Endothelial cell of umbilical vein (primary cell): Measurements from ENCODE around the gene KBTBD13. TPM values are rescaled to one million over a fixed set of nuclear protein-coding genes. Genes with fewer than 3 reads are reported as not detected.
"Not testable (repeated sequence)": the region's sequence is repeated elsewhere in the genome, so short reads cannot be mapped to it uniquely, and the experiment has no call there.

Experiments used
- BruUV-seq: library from RNA; stranded (reverse); fragments of 400-500 nt; replicated peaks from 2 replicates; lab custom pipeline; 2021; lab: Mats Ljungman, UMichigan
- CTCF ChIA-PET: fragments of 300-600, 350-600 bp; sonication (Branson Sonifier 250); formaldehyde crosslinking; loops from one replicate; lab custom pipeline; 2021; ENCODE audit warnings: antibody characterized with exemption, inconsistent platforms; lab: Charles Lee
- POLR2A ChIA-PET: fragments of 300-600, 350-600 bp; sonication (Branson Sonifier 250); formaldehyde crosslinking; loops from one replicate; lab custom pipeline; 2021; ENCODE audit warnings: antibody characterized with exemption, inconsistent platforms; lab: Charles Lee
- DNase-seq: peaks from one replicate; pipeline ENCODE4 v3.0.0-alpha.2; 2011; ENCODE audit warnings: low read depth, low spot score
- FAIRE-seq: peaks from 2 replicates; lab custom pipeline; 2011; peaks lifted over from hg19 to GRCh38; lab: Jason Lieb, UNC
- H2AFZ ChIP-seq: 2 replicates; pipeline ENCODE4 v1.6.0; 2012; ENCODE audit warnings: low read depth, low read length, control low read depth, inconsistent platforms
- H3K27ac ChIP-seq: 2 replicates; pipeline ENCODE4 v1.5.1; 2011; ENCODE audit warnings: low read depth, mild to moderate bottlenecking, control low read depth, low read length, moderate library complexity; ENCODE audit not compliant: insufficient read depth
- H3K27me3 ChIP-seq, 2 experiments: 2 replicates each; pipeline versions ENCODE4 v1.6.0 to v1.6.1; 2011; ENCODE audit warnings: low read length in 2 of 2, mixed read lengths in 1 of 2; ENCODE audit not compliant: control insufficient read depth in 2 of 2, insufficient read depth in 2 of 2
- H3K36me3 ChIP-seq, 2 experiments: 2 replicates in 1 of 2; 3 replicates in 1 of 2; pipeline ENCODE4 v1.5.1; 2011; ENCODE audit warnings: low read length in 2 of 2, mild to moderate bottlenecking in 1 of 2, moderate library complexity in 1 of 2; ENCODE audit not compliant: control insufficient read depth in 2 of 2, insufficient read depth in 2 of 2; ENCODE audit errors: extremely low read depth in 1 of 2
- H3K4me1 ChIP-seq: 3 replicates; pipeline ENCODE4 v1.5.1; 2011; ENCODE audit warnings: mild to moderate bottlenecking, low read length; ENCODE audit not compliant: control insufficient read depth, insufficient read depth; ENCODE audit errors: extremely low read depth
- H3K4me2 ChIP-seq: 2 replicates; pipeline ENCODE4 v1.6.1; 2011; ENCODE audit warnings: low read length, control low read depth, mixed read lengths; ENCODE audit not compliant: insufficient read depth
- H3K4me3 ChIP-seq, 3 experiments: fragments of 200-600 bp in 1 of 3; sonication (generic), shearing (Covaris generic) in 1 of 3; replicated peaks in 1 of 3; 2 replicates each; pipeline ENCODE4 v1.5.1; 2011 to 2016; ENCODE audit warnings: control low read depth in 3 of 3, low read length in 3 of 3, mild to moderate bottlenecking in 2 of 3, inconsistent platforms in 1 of 3, low read depth in 1 of 3, moderate library complexity in 1 of 3; ENCODE audit not compliant: insufficient read depth in 1 of 3
- H3K79me2 ChIP-seq: 2 replicates; pipeline ENCODE4 v1.6.0; 2012; ENCODE audit warnings: low read length, inconsistent platforms; ENCODE audit not compliant: control insufficient read depth, insufficient read depth
- H3K9ac ChIP-seq: replicated peaks from 2 replicates; pipeline ENCODE3; 2011; ENCODE audit warnings: low read length, control low read depth; ENCODE audit not compliant: insufficient read depth; ENCODE audit errors: extremely low read depth
- H3K9me1 ChIP-seq: replicated peaks from 3 replicates; pipeline ENCODE4 v1.6.0; 2011; ENCODE audit warnings: mild to moderate bottlenecking, low read length; ENCODE audit not compliant: control insufficient read depth, insufficient read depth; ENCODE audit errors: extremely low read depth
- H3K9me3 ChIP-seq: replicated peaks from 2 replicates; pipeline ENCODE4 v1.5.1; 2012; ENCODE audit warnings: low read length, inconsistent platforms; ENCODE audit not compliant: control insufficient read depth, insufficient read depth
- H4K20me1 ChIP-seq: replicated peaks from 2 replicates; pipeline ENCODE3; 2011; ENCODE audit warnings: mild to moderate bottlenecking, low read length; ENCODE audit not compliant: control insufficient read depth, insufficient read depth; ENCODE audit errors: extremely low read depth
- EZH2 ChIP-seq: IDR thresholded peaks from 2 replicates; pipeline ENCODE4 v1.6.1; 2012; ENCODE audit warnings: borderline replicate concordance, low read depth, mild to moderate bottlenecking, moderate library complexity, low read length, inconsistent platforms; ENCODE audit not compliant: severe bottlenecking
- FOS ChIP-seq: IDR thresholded peaks from 2 replicates; pipeline ENCODE4 v1.6.1; 2011; ENCODE audit warnings: mild to moderate bottlenecking, low read length, moderate library complexity, borderline replicate concordance; ENCODE audit not compliant: insufficient read depth
- GATA2 ChIP-seq: IDR thresholded peaks from 2 replicates; pipeline ENCODE4 v1.7.0; 2011; ENCODE audit warnings: low read depth, mild to moderate bottlenecking, moderate library complexity, mixed read lengths, low read length; ENCODE audit not compliant: insufficient read length, insufficient read depth
- JUN ChIP-seq: IDR thresholded peaks from 2 replicates; pipeline ENCODE4 v1.6.1; 2011; ENCODE audit warnings: borderline replicate concordance, low read depth; ENCODE audit not compliant: insufficient read length, insufficient read depth
- MYC ChIP-seq: IDR thresholded peaks from one replicate; pipeline ENCODE4 v1.6.1; 2011; ENCODE audit warnings: mild to moderate bottlenecking, low read depth, low read length
- POLR2A ChIP-seq: IDR thresholded peaks from 2 replicates; pipeline ENCODE4 v1.6.1; 2012; ENCODE audit warnings: low read depth, mild to moderate bottlenecking, control low read depth, low read length
- POLR2AphosphoS5 ChIP-seq: IDR thresholded peaks from 2 replicates; pipeline ENCODE4 v1.6.1; 2012; ENCODE audit warnings: low read depth, mild to moderate bottlenecking, control low read depth, low read length, moderate library complexity; ENCODE audit not compliant: insufficient read depth
- dilution Hi-C: fragments of 300-500 bp; cut with MboI; formaldehyde crosslinking; loops from one replicate; pipeline ENCODE4 v1.15.0; 2019; ENCODE audit warnings: low sequenced_read_pairs; ENCODE audit not compliant: extremely low pct_ligation_motif_present
- intact Hi-C: fragments of 100-400 bp; cut with micrococcal nuclease; formaldehyde crosslinking; loops from one replicate; pipeline ENCODE4 v1.10.0; 2022
- polyA plus RNA-seq, 4 experiments: library from polyadenylated mRNA; depleted of rRNA in 3 of 4; stranded (reverse) in 3 of 4; unstranded in 1 of 4; fragments of >200 nt; gene quantifications; 2 replicates each; pipeline versions ENCODE4 v1.2.1 to v1.2.3, GENCODE V29; 2011 to 2012; ENCODE audit warnings: missing spikeins in 1 of 4
- total RNA-seq: library from RNA; stranded (reverse); gene quantifications from 2 replicates; pipeline ENCODE4 v1.2.3, GENCODE V29; 2021
- TF ChIP-seq, protein P1 (sequence below), 2 donors: IDR thresholded peaks; 1 replicate in 1 of 2; 2 replicates in 1 of 2; pipeline ENCODE4 v1.5.1; 2011; ENCODE audit warnings: low read length in 2 of 2, mild to moderate bottlenecking in 2 of 2, moderate library complexity in 2 of 2, control low read depth in 1 of 2, inconsistent platforms in 1 of 2, low read depth in 1 of 2; ENCODE audit not compliant: insufficient read depth in 1 of 2; ENCODE audit errors: extremely low read depth in 1 of 2
- TF ChIP-seq, protein P2 (sequence below): IDR thresholded peaks from 2 replicates; pipeline ENCODE4 v1.6.1; 2011; ENCODE audit not compliant: insufficient read depth, insufficient read length

KBTBD13 gene
- total and polyA plus RNA-seq, 2 donors (not counting 3 experiments of a cell fraction or from before 2014, with no cell fraction given), result not detected

DNA sequence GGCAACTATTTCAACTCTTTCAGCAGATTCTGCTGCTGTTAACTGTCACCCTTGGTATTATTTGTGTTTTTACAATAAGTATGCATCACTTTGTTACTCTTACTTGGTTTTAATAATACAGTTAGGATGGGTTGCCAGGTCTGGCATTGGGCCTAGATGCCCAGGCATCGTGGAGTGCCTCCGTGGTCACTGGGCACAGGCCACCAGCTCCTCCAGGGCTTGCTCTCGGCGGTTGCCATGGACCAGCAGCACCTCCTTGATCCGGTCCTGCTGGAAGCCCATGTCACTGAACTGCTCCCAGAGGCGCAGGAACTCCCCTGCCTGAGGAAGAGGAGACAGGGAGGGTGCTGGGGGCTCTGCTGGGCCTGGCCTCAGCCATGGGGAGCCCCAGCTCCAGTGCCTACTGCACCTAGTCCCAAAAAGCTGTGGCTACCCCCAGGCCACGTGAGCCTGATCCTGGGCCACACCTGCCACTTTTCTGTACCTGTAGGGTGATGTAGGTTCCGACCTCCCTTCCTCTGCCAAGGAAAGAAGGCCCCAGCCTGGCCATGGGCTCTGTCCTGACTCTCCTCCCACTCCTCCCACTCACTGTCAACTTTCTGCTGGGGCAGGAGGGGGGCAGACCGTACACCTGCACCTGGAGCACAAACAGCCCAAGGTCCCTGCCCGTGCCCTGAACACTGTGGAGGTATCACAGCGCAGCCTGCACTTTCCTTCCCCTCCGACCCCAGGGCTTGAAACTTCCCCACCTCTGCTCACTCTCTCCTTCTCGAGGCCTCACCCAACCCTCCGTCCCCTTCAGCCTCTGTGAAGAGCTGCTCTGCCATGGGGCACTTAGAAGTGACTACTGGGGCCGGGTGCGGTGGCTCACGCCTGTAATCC is 16.6 kb downstream of the KBTBD13 start:
- H3K4me3 ChIP-seq, result no peak overlapping the region
- H3K27me3 ChIP-seq, result no peaks in the 10 kb centered on the region
- no peak overlapping the region for H3K9ac ChIP-seq
- no peaks in the 10 kb centered on the region for H3K9me1 ChIP-seq
- BruUV-seq, result no TSS peak
- no peaks in the 10 kb centered on the region for H4K20me1 ChIP-seq
- H3K4me1 ChIP-seq, result no peaks in the 10 kb centered on the region
- H3K9me3 ChIP-seq, result no peaks in the 10 kb centered on the region
- dilution Hi-C loops, result no loop called here
- intact Hi-C loops, result no loop called here
- POLR2A ChIA-PET, result no interaction called here
- TF ChIP-seq, protein P1, sequence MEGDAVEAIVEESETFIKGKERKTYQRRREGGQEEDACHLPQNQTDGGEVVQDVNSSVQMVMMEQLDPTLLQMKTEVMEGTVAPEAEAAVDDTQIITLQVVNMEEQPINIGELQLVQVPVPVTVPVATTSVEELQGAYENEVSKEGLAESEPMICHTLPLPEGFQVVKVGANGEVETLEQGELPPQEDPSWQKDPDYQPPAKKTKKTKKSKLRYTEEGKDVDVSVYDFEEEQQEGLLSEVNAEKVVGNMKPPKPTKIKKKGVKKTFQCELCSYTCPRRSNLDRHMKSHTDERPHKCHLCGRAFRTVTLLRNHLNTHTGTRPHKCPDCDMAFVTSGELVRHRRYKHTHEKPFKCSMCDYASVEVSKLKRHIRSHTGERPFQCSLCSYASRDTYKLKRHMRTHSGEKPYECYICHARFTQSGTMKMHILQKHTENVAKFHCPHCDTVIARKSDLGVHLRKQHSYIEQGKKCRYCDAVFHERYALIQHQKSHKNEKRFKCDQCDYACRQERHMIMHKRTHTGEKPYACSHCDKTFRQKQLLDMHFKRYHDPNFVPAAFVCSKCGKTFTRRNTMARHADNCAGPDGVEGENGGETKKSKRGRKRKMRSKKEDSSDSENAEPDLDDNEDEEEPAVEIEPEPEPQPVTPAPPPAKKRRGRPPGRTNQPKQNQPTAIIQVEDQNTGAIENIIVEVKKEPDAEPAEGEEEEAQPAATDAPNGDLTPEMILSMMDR (IDR thresholded peaks at IDR 0.05; ENCODE audit: extremely low read depth in 1 of 2, insufficient read depth in 1 of 2, low read depth in 1 of 2, low read length in 2 of 2), result no peak
- TF ChIP-seq JUN (no peak), FOS (no peak), POLR2AphosphoS5 (no peak), MYC (no peak), POLR2A (no peak), EZH2 (no peak), GATA2 (no peak)
- TF ChIP-seq, protein P2, sequence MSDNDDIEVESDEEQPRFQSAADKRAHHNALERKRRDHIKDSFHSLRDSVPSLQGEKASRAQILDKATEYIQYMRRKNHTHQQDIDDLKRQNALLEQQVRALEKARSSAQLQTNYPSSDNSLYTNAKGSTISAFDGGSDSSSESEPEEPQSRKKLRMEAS, result no peak
- FAIRE-seq (no peak), DNase-seq (no peak)
- peaks cover 0 to 3% of the 10 kb centered on the region in 2 experiments for H3K36me3 ChIP-seq
- no peak overlapping the region for H2AFZ ChIP-seq
- no peak overlapping the region for H3K27ac ChIP-seq
- H3K4me2 ChIP-seq, result no peak overlapping the region
- CTCF ChIA-PET, result interaction anchor here (1.0 to 1.3 kb wide), 2 partner anchors 8 to 15 kb away, joined by 3 to 4 read pairs; no protein-coding TSS in a partner anchor
- no peaks in the 10 kb centered on the region for H3K79me2 ChIP-seq

DNA sequence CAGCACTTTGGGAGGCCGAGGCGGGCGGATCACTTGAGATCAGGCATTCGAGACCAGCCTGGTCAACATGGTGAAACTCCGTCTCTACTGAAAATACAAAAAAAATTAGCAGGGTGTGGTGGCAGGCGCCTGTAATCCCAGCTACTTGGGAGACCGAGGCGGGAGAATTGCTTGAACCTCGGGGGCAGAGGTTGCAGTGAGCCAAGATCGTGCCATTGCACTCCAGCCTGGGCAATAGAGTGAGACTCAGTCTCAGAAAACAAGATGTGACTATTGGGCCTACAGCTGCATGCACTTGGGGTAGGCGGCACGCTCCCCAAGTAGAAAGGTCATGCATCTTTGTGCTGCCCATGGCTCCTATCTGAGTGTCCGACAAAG is 17.2 kb downstream of the KBTBD13 start:
- H3K9me1 ChIP-seq, H3K27ac ChIP-seq, H3K79me2 ChIP-seq, H3K27me3 ChIP-seq, H3K4me1 ChIP-seq, intact Hi-C loops, H2AFZ ChIP-seq, CTCF ChIA-PET, H3K9me3 ChIP-seq, H4K20me1 ChIP-seq, H3K4me3 ChIP-seq, H3K36me3 ChIP-seq, H3K9ac ChIP-seq, dilution Hi-C loops, H3K4me2 ChIP-seq, BruUV-seq, DNase-seq, POLR2A ChIA-PET, FAIRE-seq: not testable (repeated sequence)
